ENCODE data around the gene C8B. TPM values are rescaled to one million over a fixed set of nuclear protein-coding genes. Genes with fewer than 3 reads are reported as not detected.

The C8B gene
- total RNA-seq, 1 experiment from 2014 or later, result 0.10 TPM

GRCh38 chr1:56904663-56905397 lies 61.0 kb downstream of the C8B start (continued):
- TF ChIP-seq ZBTB33 (IDR thresholded peaks at IDR 0.05; ENCODE audit: extremely low read depth, insufficient replicate concordance, low read length) (no peak), EGR1 (IDR thresholded peaks at IDR 0.05; ENCODE audit: low read depth) (no peak), POLR2AphosphoS5 (IDR thresholded peaks at IDR 0.05; ENCODE audit: low read depth, low read length) (no peak), SIN3A (IDR thresholded peaks at IDR 0.05; ENCODE audit: low read depth) (no peak), SRF (IDR thresholded peaks at IDR 0.05; ENCODE audit: low read depth) (no peak), MAX (IDR thresholded peaks at IDR 0.05) (no peak), CEBPB (IDR thresholded peaks at IDR 0.05; ENCODE audit: low read depth) (no peak), ZFX (IDR thresholded peaks at IDR 0.05) (no peak), CBX3 (IDR thresholded peaks at IDR 0.05; ENCODE audit: low read depth) (no peak), TCF7L2 (IDR thresholded peaks at IDR 0.05; ENCODE audit: borderline replicate concordance, extremely low read depth, insufficient read depth, insufficient read length) (no peak), SP1 (IDR thresholded peaks at IDR 0.05; ENCODE audit: low read depth) (no peak), ZNF274 (IDR thresholded peaks at IDR 0.05; ENCODE audit: low read depth, low read length) (no peak), ATF3 (IDR thresholded peaks at IDR 0.05) (no peak)

- no peaks in the 10 kb centered on the region for H3K9me3 ChIP-seq (ENCODE audit: control insufficient read depth in 1 of 2, insufficient read depth in 1 of 2, low read depth in 1 of 2, low read length in 2 of 2)
- no peaks in the 10 kb centered on the region for H4K20me1 ChIP-seq (ENCODE audit: insufficient read depth)
- H3K9ac ChIP-seq (ENCODE audit: low read length), result no peak overlapping the region
- ATAC-seq, result no peak
- peaks cover 15% of the 10 kb centered on the region; the same call in 1 of the 2 replicates for H3K27me3 ChIP-seq (ENCODE audit: insufficient read depth, low read length)
- RAD21 ChIA-PET (ENCODE audit: low non-redundant PET in 1 of 2, low total read pairs in 2 of 2, uncharacterized antibody in 2 of 2, unreplicated experiment in 2 of 2), result no interaction called here
- H3K4me2 ChIP-seq (ENCODE audit: low read length), result no peak overlapping the region
- no peaks in the 10 kb centered on the region for H3K79me2 ChIP-seq (ENCODE audit: insufficient read depth, low read length)
- no peak for DNase-seq (ENCODE audit: low read depth, low spot score)
- intact Hi-C loops (cut with micrococcal nuclease), result no loop called here
- POLR2A ChIA-PET, result no interaction called here
- H3K4me1 ChIP-seq (ENCODE audit: control insufficient read depth in 1 of 2, insufficient read depth in 2 of 2, low read length in 2 of 2), result no peaks in the 10 kb centered on the region
- H2AFZ ChIP-seq (ENCODE audit: low read depth, low read length, poor library complexity, severe bottlenecking), result no peak overlapping the region
- CTCF ChIA-PET, result no interaction called here
- no peaks in the 10 kb centered on the region for H3K9me2 ChIP-seq (ENCODE audit: insufficient read depth)
- H3K4me3 ChIP-seq (replicated peaks in 1 of 2; ENCODE audit: low read depth in 1 of 2, low read length in 2 of 2), result no peak overlapping the region
- BruUV-seq (replicated peaks), result no TSS peak
- no peak overlapping the region for H3K27ac ChIP-seq (ENCODE audit: low read depth, low read length)
- H3K36me3 ChIP-seq (ENCODE audit: control insufficient read depth in 1 of 2, insufficient read depth in 2 of 2, low read length in 2 of 2), result no peaks in the 10 kb centered on the region
- no peak for TF ChIP-seq ZBTB33 (IDR thresholded peaks at IDR 0.05; ENCODE audit: extremely low read depth, insufficient replicate concordance, low read length)
- TF ChIP-seq POLR2AphosphoS5 (IDR thresholded peaks at IDR 0.05; ENCODE audit: low read depth, low read length), result no peak
- no peak for TF ChIP-seq EGR1 (IDR thresholded peaks at IDR 0.05; ENCODE audit: low read depth)
- TF ChIP-seq EZH2 (IDR thresholded peaks at IDR 0.05), result no peak
- no peak for TF ChIP-seq ELF1 (IDR thresholded peaks at IDR 0.05; ENCODE audit: borderline replicate concordance, low read depth)
- no peak for TF ChIP-seq TCF7L2 (IDR thresholded peaks at IDR 0.05; ENCODE audit: borderline replicate concordance, extremely low read depth, insufficient read depth, insufficient read length)
- no peak for TF ChIP-seq SIN3A (IDR thresholded peaks at IDR 0.05; ENCODE audit: low read depth)
- no peak for TF ChIP-seq POLR2A (IDR thresholded peaks at IDR 0.05; ENCODE audit: borderline replicate concordance, extremely low read depth, insufficient read depth, insufficient read length)
- TF ChIP-seq SP1 (IDR thresholded peaks at IDR 0.05; ENCODE audit: low read depth), result no peak
- TF ChIP-seq, protein P1, sequence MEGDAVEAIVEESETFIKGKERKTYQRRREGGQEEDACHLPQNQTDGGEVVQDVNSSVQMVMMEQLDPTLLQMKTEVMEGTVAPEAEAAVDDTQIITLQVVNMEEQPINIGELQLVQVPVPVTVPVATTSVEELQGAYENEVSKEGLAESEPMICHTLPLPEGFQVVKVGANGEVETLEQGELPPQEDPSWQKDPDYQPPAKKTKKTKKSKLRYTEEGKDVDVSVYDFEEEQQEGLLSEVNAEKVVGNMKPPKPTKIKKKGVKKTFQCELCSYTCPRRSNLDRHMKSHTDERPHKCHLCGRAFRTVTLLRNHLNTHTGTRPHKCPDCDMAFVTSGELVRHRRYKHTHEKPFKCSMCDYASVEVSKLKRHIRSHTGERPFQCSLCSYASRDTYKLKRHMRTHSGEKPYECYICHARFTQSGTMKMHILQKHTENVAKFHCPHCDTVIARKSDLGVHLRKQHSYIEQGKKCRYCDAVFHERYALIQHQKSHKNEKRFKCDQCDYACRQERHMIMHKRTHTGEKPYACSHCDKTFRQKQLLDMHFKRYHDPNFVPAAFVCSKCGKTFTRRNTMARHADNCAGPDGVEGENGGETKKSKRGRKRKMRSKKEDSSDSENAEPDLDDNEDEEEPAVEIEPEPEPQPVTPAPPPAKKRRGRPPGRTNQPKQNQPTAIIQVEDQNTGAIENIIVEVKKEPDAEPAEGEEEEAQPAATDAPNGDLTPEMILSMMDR (IDR thresholded peaks at IDR 0.05 in 2 of 3, conservative IDR thresholded peaks at IDR 0.05 in 1 of 3; ENCODE audit: borderline replicate concordance in 1 of 3, insufficient read depth in 1 of 3, low read depth in 2 of 3, low read length in 2 of 3), result no peak
- TF ChIP-seq JUND (IDR thresholded peaks at IDR 0.05), result no peak
- no peak for TF ChIP-seq CEBPB (IDR thresholded peaks at IDR 0.05; ENCODE audit: low read depth)
- no peak for TF ChIP-seq CBX3 (IDR thresholded peaks at IDR 0.05; ENCODE audit: low read depth)
These were observed 62.0 kb downstream of the C8B start for GRCh38 chr1:56903778-56904177.
